GM23338 (cell line): ENCODE measurements around the gene SHISAL1. TPM values are rescaled to one million over a fixed set of nuclear protein-coding genes. Genes with fewer than 3 reads are reported as not detected.

ENCODE experiments used
- polyA plus RNA-seq: library from polyadenylated mRNA; unstranded; fragments of >200 nt; fragmentation: Nextera tagmentation; extraction: Ambion mirVana; gene quantifications from 2 replicates; pipeline ENCODE4 v1.2.1, GENCODE V29; 2016
- total RNA-seq: library from RNA; depleted of rRNA; stranded (reverse); fragments of >200 nt; shearing (Covaris generic); gene quantifications from 2 replicates; pipeline ENCODE4 v1.2.3, GENCODE V29; 2014; rRNA removed

Gene SHISAL1
- total and polyA plus RNA-seq, 2 experiments from 2014 or later, result 0.71 to 3.4 TPM

Other genes with a start within 250 kb of the SHISAL1 start
- gene PARVG, start 132.0 kb downstream of the SHISAL1 start, total RNA-seq, result 0.14 TPM in 1 of 2 replicates, not detected in the other
- gene PARVG, start 132.0 kb downstream of the SHISAL1 start, polyA plus RNA-seq, result 0.31 TPM in 1 of 2 replicates, not detected in the other
- 21.4 and 28.8 TPM in 2 replicates for gene RTL6, start 185.3 kb upstream of the SHISAL1 start, total RNA-seq
- 7.7 and 8.2 TPM in 2 replicates for gene RTL6, start 185.3 kb upstream of the SHISAL1 start, polyA plus RNA-seq